K562 treated with DMSO at 1 percent for 12 hours (cell line): ENCODE data around the gene MMP10. TPM values are rescaled to one million over a fixed set of nuclear protein-coding genes. Genes with fewer than 3 reads are reported as not detected.

Experiments used
- total RNA-seq: library from RNA; unstranded; fragments of 300-600 nt; gene quantifications from 2 replicates; pipeline ENCODE4 v1.2.3, GENCODE V29; 2022; ENCODE audit not compliant: insufficient read depth

The MMP10 gene
- not detected in 2 replicates for total RNA-seq

GRCh38 chr11:102780491-102780918 is at the start of gene MMP10:
Gene MMP10, minus strand, starts transcription at chr11:102780628. Its CDS starts 37 bp downstream, at chr11:102780591.

GRCh38 chr11:102798012-102798746 is 17.8 kb upstream of the MMP10 start, which contains the start of gene MMP1:
Gene MMP1, minus strand, starts transcription at chr11:102798160. Its CDS starts 68 bp downstream, at chr11:102798092.

GRCh38 chr11:102724904-102725500 is 55.4 kb downstream of the MMP10 start, which contains the start of gene MMP8:
Gene MMP8, minus strand, starts transcription at chr11:102724954. Its CDS starts 99 bp downstream, at chr11:102724855.

Other genes starting within 250 kb of the MMP10 start
- gene MMP7, start 249.9 kb downstream of the MMP10 start, total RNA-seq, result not detected in 2 replicates
- gene MMP20, start 155.3 kb downstream of the MMP10 start, total RNA-seq, result not detected in 2 replicates
- not detected in 2 replicates for gene MMP27, start 74.9 kb downstream of the MMP10 start, total RNA-seq
- not detected in 2 replicates for gene MMP8, start 55.7 kb downstream of the MMP10 start, total RNA-seq
- not detected in 2 replicates for gene MMP1, start 17.5 kb upstream of the MMP10 start, total RNA-seq
- gene MMP3, start 63.0 kb upstream of the MMP10 start, total RNA-seq, result not detected in 2 replicates
- gene MMP12, start 94.4 kb upstream of the MMP10 start, total RNA-seq, result not detected in 2 replicates
- not detected in 2 replicates for gene MMP13, start 175.1 kb upstream of the MMP10 start, total RNA-seq